ENCODE measurements around the gene OSBPL1A. TPM values are rescaled to one million over a fixed set of nuclear protein-coding genes. Genes with fewer than 3 reads are reported as not detected.
"Not testable (repeated sequence)": the region's sequence is repeated elsewhere in the genome, so short reads cannot be mapped to it uniquely, and the experiment has no call there.

Gene OSBPL1A
- total RNA-seq, 1 experiment from 2014 or later: 37.4 TPM

- peak; percentile 73 for TF ChIP-seq CTCF (conservative IDR thresholded peaks at IDR 0.05)
- intact Hi-C loops (cut with micrococcal nuclease; ENCODE audit: unreplicated experiment): loop anchor here (1.0 to 10.0 kb wide), 3 partner anchors 37 to 365 kb away; partner anchors contain the start of gene OSBPL1A
- not testable (repeated sequence) for DNase-seq; H3K4me3 ChIP-seq; H3K36me3 ChIP-seq (ENCODE audit: low read depth); H3K27me3 ChIP-seq (ENCODE audit: insufficient read depth, low read depth); BruUV-seq (replicated peaks); H3K27ac ChIP-seq; H3K79me2 ChIP-seq (ENCODE audit: low read depth); H3K9me2 ChIP-seq (ENCODE audit: insufficient read depth); H3K9me3 ChIP-seq (ENCODE audit: insufficient read depth, low read depth); H4K20me1 ChIP-seq (ENCODE audit: insufficient read depth)
- Histone ChIP-seq H3K4me2 (peak overlapping the region; percentile 40; the same call in 1 of the 2 replicates), H3K4me1 (replicated peaks; ENCODE audit: insufficient read depth) (peaks cover 16% of the 10 kb centered on the region), H3F3A (ENCODE audit: insufficient read depth, low read depth) (0 out of 2 replicates have a peak, but pooled peaks cover 11% of the 10 kb centered on the region), H2AFZ (0 out of 2 replicates have a peak overlapping the region, but pooled peaks have one; percentile 55)
- CTCF ChIA-PET: interaction anchor here (0.5 to 1.4 kb wide), 5 partner anchors 73 to 183 kb away, joined by 3 to 16 read pairs (median 4); no protein-coding TSS in a partner anchor
- POLR2A ChIA-PET (ENCODE audit: unreplicated experiment): interaction anchor here (0.7 kb wide), 1 partner anchor 61 kb away, joined by 9 read pairs; no protein-coding TSS in a partner anchor
Measured at GRCh38 chr18:24359787-24360530, 37.7 kb downstream of the OSBPL1A start.

GRCh38 chr18:24354278-24354677, 43.3 kb downstream of the OSBPL1A start:
- Histone ChIP-seq H3K4me3 (no peak overlapping the region), H3K9me2 (ENCODE audit: insufficient read depth) (no peaks in the 10 kb centered on the region), H3K4me1 (replicated peaks; ENCODE audit: insufficient read depth) (no peaks in the 10 kb centered on the region), H2AFZ (no peak overlapping the region), H3F3A (ENCODE audit: insufficient read depth, low read depth) (no peaks in the 10 kb centered on the region), H3K36me3 (ENCODE audit: low read depth) (no peaks in the 10 kb centered on the region), H3K27ac (no peak overlapping the region), H4K20me1 (ENCODE audit: insufficient read depth) (no peaks in the 10 kb centered on the region), H3K27me3 (ENCODE audit: insufficient read depth, low read depth) (no peaks in the 10 kb centered on the region), H3K4me2 (no peak overlapping the region), H3K9me3 (ENCODE audit: insufficient read depth, low read depth) (no peaks in the 10 kb centered on the region), H3K79me2 (ENCODE audit: low read depth) (no peaks in the 10 kb centered on the region)
- no peak for DNase-seq
- intact Hi-C loops (cut with micrococcal nuclease; ENCODE audit: unreplicated experiment): loop anchor here (10.0 kb wide), 1 partner anchor 371 kb away; no protein-coding TSS in a partner anchor
- CTCF ChIA-PET: no interaction called here
- no peak for TF ChIP-seq CTCF (conservative IDR thresholded peaks at IDR 0.05)
- no peak for TF ChIP-seq EZH2 (IDR thresholded peaks at IDR 0.05; ENCODE audit: low read depth)
- no TSS peak for BruUV-seq (replicated peaks)
- POLR2A ChIA-PET (ENCODE audit: unreplicated experiment): no interaction called here

DNA sequence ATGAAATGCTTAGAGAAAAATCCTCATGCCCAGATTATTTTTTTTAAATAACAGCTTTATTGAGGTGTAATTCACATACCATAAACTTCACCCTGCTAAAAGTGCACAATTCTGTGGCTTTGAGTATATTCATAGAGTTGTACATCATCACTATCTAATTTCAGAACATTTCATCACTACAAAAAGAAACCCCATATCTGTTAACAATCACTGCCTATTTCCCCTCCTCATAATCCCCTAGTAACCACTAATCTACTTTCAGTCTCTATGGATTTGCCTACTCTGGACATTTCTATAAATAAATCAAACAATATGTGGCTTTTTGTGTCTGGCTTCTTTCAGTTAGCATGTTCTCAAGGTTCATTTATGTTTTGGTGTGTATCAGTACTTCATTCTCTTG, 51.4 kb downstream of the OSBPL1A start:
- Histone ChIP-seq H4K20me1 (ENCODE audit: insufficient read depth) (no peaks in the 10 kb centered on the region), H3F3A (ENCODE audit: insufficient read depth, low read depth) (no peaks in the 10 kb centered on the region), H3K36me3 (ENCODE audit: low read depth) (no peaks in the 10 kb centered on the region), H2AFZ (no peak overlapping the region), H3K9me2 (ENCODE audit: insufficient read depth) (no peaks in the 10 kb centered on the region), H3K9me3 (ENCODE audit: insufficient read depth, low read depth) (no peaks in the 10 kb centered on the region), H3K4me1 (replicated peaks; ENCODE audit: insufficient read depth) (no peaks in the 10 kb centered on the region), H3K79me2 (ENCODE audit: low read depth) (no peaks in the 10 kb centered on the region), H3K4me2 (no peak overlapping the region), H3K27me3 (ENCODE audit: insufficient read depth, low read depth) (no peaks in the 10 kb centered on the region), H3K4me3 (no peak overlapping the region), H3K27ac (no peak overlapping the region)
- no peak for DNase-seq
- no TSS peak for BruUV-seq (replicated peaks)
- ChIA-PET POLR2A (ENCODE audit: unreplicated experiment) (no interaction called here), CTCF (no interaction called here)
- TF ChIP-seq EZH2 (IDR thresholded peaks at IDR 0.05; ENCODE audit: low read depth) (no peak), CTCF (conservative IDR thresholded peaks at IDR 0.05) (no peak)
- intact Hi-C loops (cut with micrococcal nuclease; ENCODE audit: unreplicated experiment): no loop called here

Data from PC-9 (cell line).